PC-3 (cell line): ENCODE data around the gene SLC9A8.

Experiments used
- EZH2 ChIP-seq: fragments of 300-600 bp; sonication (generic); IDR thresholded peaks from one replicate; pipeline ENCODE4 v1.6.1; 2017; ENCODE audit warnings: antibody characterized with exemption, mild to moderate bottlenecking, low read length; ENCODE audit not compliant: unreplicated experiment
- TF ChIP-seq, protein P1 (sequence below): fragments of 300-600 bp; sonication (generic); conservative IDR thresholded peaks from 2 replicates; pipeline ENCODE4 v1.5.1; 2017; ENCODE audit warnings: antibody characterized with exemption, low read depth, mild to moderate bottlenecking, low read length

DNA sequence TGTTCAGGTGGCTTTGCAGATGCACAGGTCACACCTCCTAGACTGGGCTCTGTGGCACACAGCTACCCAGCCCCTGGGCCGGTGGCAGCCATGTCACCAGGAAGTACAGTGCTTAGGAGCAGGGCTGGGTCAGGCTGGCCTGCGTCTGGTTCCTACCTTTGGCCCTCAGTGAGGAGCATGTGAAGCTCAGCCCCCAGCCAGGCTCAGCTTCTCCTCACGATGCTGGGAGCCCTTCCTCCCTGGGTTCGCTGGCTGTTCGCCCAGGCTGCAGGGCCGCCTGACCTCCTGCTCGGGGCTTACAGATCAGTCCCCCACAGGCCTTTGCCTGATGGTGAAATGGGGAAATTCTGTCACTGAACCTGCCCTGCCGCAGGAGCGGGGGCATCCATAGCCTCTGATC, 79.6 kb downstream of the SLC9A8 start:
- TF ChIP-seq, protein P1, sequence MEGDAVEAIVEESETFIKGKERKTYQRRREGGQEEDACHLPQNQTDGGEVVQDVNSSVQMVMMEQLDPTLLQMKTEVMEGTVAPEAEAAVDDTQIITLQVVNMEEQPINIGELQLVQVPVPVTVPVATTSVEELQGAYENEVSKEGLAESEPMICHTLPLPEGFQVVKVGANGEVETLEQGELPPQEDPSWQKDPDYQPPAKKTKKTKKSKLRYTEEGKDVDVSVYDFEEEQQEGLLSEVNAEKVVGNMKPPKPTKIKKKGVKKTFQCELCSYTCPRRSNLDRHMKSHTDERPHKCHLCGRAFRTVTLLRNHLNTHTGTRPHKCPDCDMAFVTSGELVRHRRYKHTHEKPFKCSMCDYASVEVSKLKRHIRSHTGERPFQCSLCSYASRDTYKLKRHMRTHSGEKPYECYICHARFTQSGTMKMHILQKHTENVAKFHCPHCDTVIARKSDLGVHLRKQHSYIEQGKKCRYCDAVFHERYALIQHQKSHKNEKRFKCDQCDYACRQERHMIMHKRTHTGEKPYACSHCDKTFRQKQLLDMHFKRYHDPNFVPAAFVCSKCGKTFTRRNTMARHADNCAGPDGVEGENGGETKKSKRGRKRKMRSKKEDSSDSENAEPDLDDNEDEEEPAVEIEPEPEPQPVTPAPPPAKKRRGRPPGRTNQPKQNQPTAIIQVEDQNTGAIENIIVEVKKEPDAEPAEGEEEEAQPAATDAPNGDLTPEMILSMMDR: no peak
- TF ChIP-seq EZH2: no peak
